H9 (cell line): ENCODE results near the gene BTBD8. TPM values are rescaled to one million over a fixed set of nuclear protein-coding genes. Genes with fewer than 3 reads are reported as not detected.

Source experiments
- DNase-seq: peaks from one replicate; pipeline ENCODE4 v3.0.0-alpha.2; 2017
- H2AFZ ChIP-seq: one replicate; pipeline ENCODE4 v1.6.1; 2013; ENCODE audit warnings: mild to moderate bottlenecking, low read length, control low read depth, moderate library complexity
- H2AK5ac ChIP-seq: 2 replicates; pipeline ENCODE4 v1.6.1; 2013; ENCODE audit warnings: low read length, control low read depth, mixed read lengths; ENCODE audit not compliant: insufficient read length
- H2BK120ac ChIP-seq: one replicate; pipeline ENCODE4 v1.6.1; 2013; ENCODE audit warnings: low read depth, mild to moderate bottlenecking, low read length, control low read depth, inconsistent platforms; ENCODE audit not compliant: poor library complexity, severe bottlenecking
- H2BK12ac ChIP-seq: 2 replicates; pipeline ENCODE4 v1.6.1; 2013; ENCODE audit warnings: low read length, control low read depth, mixed read lengths, low read depth; ENCODE audit not compliant: insufficient read length
- H2BK15ac ChIP-seq: 2 replicates; pipeline ENCODE4 v1.6.1; 2013; ENCODE audit warnings: low read depth, low read length, control low read depth
- H2BK20ac ChIP-seq: one replicate; pipeline ENCODE4 v1.6.1; 2013; ENCODE audit warnings: low read depth, mild to moderate bottlenecking, low read length, control low read depth, inconsistent platforms; ENCODE audit not compliant: poor library complexity, severe bottlenecking
- H2BK5ac ChIP-seq: 2 replicates; pipeline ENCODE4 v1.6.1; 2013; ENCODE audit warnings: low read length, control low read depth, mixed read lengths; ENCODE audit not compliant: insufficient read length
- H3K14ac ChIP-seq: 2 replicates; pipeline ENCODE4 v1.6.1; 2013; ENCODE audit warnings: low read length, control low read depth; ENCODE audit not compliant: insufficient read depth
- H3K18ac ChIP-seq: 2 replicates; pipeline ENCODE4 v1.6.1; 2013; ENCODE audit warnings: low read depth, mild to moderate bottlenecking, mixed read lengths, low read length, control low read depth; ENCODE audit not compliant: insufficient read length
- H3K23ac ChIP-seq: 2 replicates; pipeline ENCODE4 v1.6.1; 2013; ENCODE audit warnings: low read length, control low read depth, mixed read lengths, low read depth; ENCODE audit not compliant: insufficient read length
- H3K23me2 ChIP-seq: 2 replicates; pipeline ENCODE4 v1.6.1; 2013; ENCODE audit warnings: low read depth, mild to moderate bottlenecking, mixed read lengths, low read length, control low read depth; ENCODE audit not compliant: insufficient read length, poor library complexity, severe bottlenecking
- H3K27ac ChIP-seq: 2 replicates; pipeline ENCODE4 v1.5.1; 2013; ENCODE audit warnings: low read length, control low read depth, mixed read lengths, low read depth; ENCODE audit not compliant: insufficient read length
- H3K27me3 ChIP-seq: 2 replicates; pipeline ENCODE4 v1.6.1; 2013; ENCODE audit warnings: low read length, control low read depth, inconsistent platforms; ENCODE audit not compliant: insufficient read depth
- H3K4ac ChIP-seq: 2 replicates; pipeline ENCODE4 v1.6.1; 2013; ENCODE audit warnings: low read depth, mild to moderate bottlenecking, control low read depth, inconsistent platforms, low read length, moderate library complexity
- H3K4me1 ChIP-seq: 2 replicates; pipeline ENCODE4 v1.6.1; 2013; ENCODE audit warnings: low read length, control low read depth, inconsistent platforms; ENCODE audit not compliant: insufficient read depth
- H3K4me2 ChIP-seq: 2 replicates; pipeline ENCODE4 v1.6.1; 2013; ENCODE audit warnings: low read length, control low read depth, mixed read lengths; ENCODE audit not compliant: insufficient read length, insufficient read depth
- H3K56ac ChIP-seq: 2 replicates; pipeline ENCODE4 v1.6.1; 2013; ENCODE audit warnings: low read depth, mild to moderate bottlenecking, mixed read lengths, low read length, control low read depth; ENCODE audit not compliant: insufficient read length
- H3K79me1 ChIP-seq: 2 replicates; pipeline ENCODE4 v1.6.1; 2013; ENCODE audit warnings: low read depth, mild to moderate bottlenecking, moderate library complexity, low read length, control low read depth, inconsistent platforms; ENCODE audit not compliant: insufficient read depth, poor library complexity, severe bottlenecking
- H3K79me2 ChIP-seq: 2 replicates; pipeline ENCODE4 v1.6.1; 2013; ENCODE audit warnings: low read length, control low read depth, inconsistent platforms; ENCODE audit not compliant: insufficient read depth
- H3K9ac ChIP-seq: 2 replicates; pipeline ENCODE4 v1.6.1; 2013; ENCODE audit warnings: low read length, control low read depth, mixed read lengths; ENCODE audit not compliant: insufficient read length; ENCODE audit errors: extremely low read depth
- H3K9me3 ChIP-seq: one replicate; pipeline ENCODE4 v1.6.1; 2013; ENCODE audit warnings: low read depth, low read length, inconsistent platforms; ENCODE audit not compliant: control insufficient read depth
- H3T11ph ChIP-seq: one replicate; pipeline ENCODE4 v1.6.1; 2013; ENCODE audit warnings: mild to moderate bottlenecking, low read length, control low read depth, inconsistent platforms
- H4K20me1 ChIP-seq: one replicate; pipeline ENCODE4 v1.6.1; 2013; ENCODE audit not compliant: control insufficient read depth, insufficient read length, insufficient read depth
- H4K5ac ChIP-seq: 2 replicates; pipeline ENCODE4 v1.6.1; 2013; ENCODE audit warnings: low read depth, mild to moderate bottlenecking, mixed read lengths, low read length, control low read depth; ENCODE audit not compliant: insufficient read length
- H4K8ac ChIP-seq: replicated peaks from 2 replicates; pipeline ENCODE4 v1.6.1; 2013; ENCODE audit warnings: low read length, control low read depth, mixed read lengths, low read depth; ENCODE audit not compliant: insufficient read length
- H4K91ac ChIP-seq: 2 replicates; pipeline ENCODE4 v1.6.1; 2013; ENCODE audit warnings: low read depth, mild to moderate bottlenecking, moderate library complexity, mixed read lengths, low read length, control low read depth; ENCODE audit not compliant: insufficient read length
- H3K27ac Mint-ChIP-seq, 3 experiments: 2 replicates in 2 of 3; 3 replicates in 1 of 3; pipeline ENCODE4 v1.8.0; 2020 to 2021; ENCODE audit warnings: mixed read lengths in 3 of 3, mild to moderate bottlenecking in 1 of 3, moderate library complexity in 1 of 3
- H3K27me3 Mint-ChIP-seq: 2 replicates; pipeline ENCODE4 v1.8.0; 2021; ENCODE audit warnings: low read depth, mild to moderate bottlenecking, moderate library complexity, mixed read lengths
- H3K36me3 Mint-ChIP-seq, 3 experiments: 2 replicates in 2 of 3; 3 replicates in 1 of 3; pipeline ENCODE4 v1.8.0; 2020 to 2021; ENCODE audit warnings: low read depth in 3 of 3, mixed read lengths in 3 of 3; ENCODE audit not compliant: insufficient read depth in 1 of 3
- H3K4me1 Mint-ChIP-seq, 2 experiments: 2 replicates each; pipeline ENCODE4 v1.8.0; 2020; ENCODE audit warnings: mixed read lengths in 2 of 2
- H3K4me3 Mint-ChIP-seq, 2 experiments: 2 replicates in 1 of 2; 3 replicates in 1 of 2; pipeline ENCODE4 v1.8.0; 2020 to 2021; ENCODE audit warnings: mild to moderate bottlenecking in 2 of 2, mixed read lengths in 2 of 2, moderate library complexity in 1 of 2
- H3K9me3 Mint-ChIP-seq, 2 experiments: 2 replicates in 1 of 2; 3 replicates in 1 of 2; pipeline ENCODE4 v1.8.0; 2020; ENCODE audit warnings: mild to moderate bottlenecking in 2 of 2, mixed read lengths in 2 of 2, moderate library complexity in 1 of 2
- WGBS: extraction: QIAGEN DNeasy Blood & Tissue Kit; methylation state at CpG from one replicate; pipeline ENCODE4 v1.1.7; 2013; ENCODE audit warnings: missing lambda C conversion rate, low lambda C conversion rate, mixed read lengths; ENCODE audit not compliant: insufficient read length; ENCODE audit errors: extremely low coverage; 5-methylcytosine and 5-hydroxymethylcytosine counted together
- total RNA-seq: library from RNA; stranded (reverse); gene quantifications from 2 replicates; pipeline ENCODE4 v1.2.1, GENCODE V29; 2021
- TF ChIP-seq, protein P1 (sequence below): fragments of 200-600 bp; sonication (generic); conservative IDR thresholded peaks from 3 replicates; pipeline ENCODE4 v1.8.0; 2021; ENCODE audit warnings: antibody characterized with exemption, mild to moderate bottlenecking

BTBD8 gene
- total RNA-seq, 1 experiment from 2014 or later, result 1.4 TPM

GRCh38 chr1:92045766-92046495 is 34.2 kb upstream of the BTBD8 start:
- no peaks in the 10 kb centered on the region for H3K27me3 Mint-ChIP-seq
- no CpG with 5 or more reads among the region's 2 CpGs for WGBS
- no peak overlapping the region for H3K4ac ChIP-seq
- H3T11ph ChIP-seq, result no peak overlapping the region
- no peak for DNase-seq
- no peaks in the 10 kb centered on the region for H3K79me2 ChIP-seq
- H4K5ac ChIP-seq, result no peak overlapping the region
- H3K27ac Mint-ChIP-seq, result no peak overlapping the region
- H2BK120ac ChIP-seq, result no peak overlapping the region
- TF ChIP-seq, protein P1, sequence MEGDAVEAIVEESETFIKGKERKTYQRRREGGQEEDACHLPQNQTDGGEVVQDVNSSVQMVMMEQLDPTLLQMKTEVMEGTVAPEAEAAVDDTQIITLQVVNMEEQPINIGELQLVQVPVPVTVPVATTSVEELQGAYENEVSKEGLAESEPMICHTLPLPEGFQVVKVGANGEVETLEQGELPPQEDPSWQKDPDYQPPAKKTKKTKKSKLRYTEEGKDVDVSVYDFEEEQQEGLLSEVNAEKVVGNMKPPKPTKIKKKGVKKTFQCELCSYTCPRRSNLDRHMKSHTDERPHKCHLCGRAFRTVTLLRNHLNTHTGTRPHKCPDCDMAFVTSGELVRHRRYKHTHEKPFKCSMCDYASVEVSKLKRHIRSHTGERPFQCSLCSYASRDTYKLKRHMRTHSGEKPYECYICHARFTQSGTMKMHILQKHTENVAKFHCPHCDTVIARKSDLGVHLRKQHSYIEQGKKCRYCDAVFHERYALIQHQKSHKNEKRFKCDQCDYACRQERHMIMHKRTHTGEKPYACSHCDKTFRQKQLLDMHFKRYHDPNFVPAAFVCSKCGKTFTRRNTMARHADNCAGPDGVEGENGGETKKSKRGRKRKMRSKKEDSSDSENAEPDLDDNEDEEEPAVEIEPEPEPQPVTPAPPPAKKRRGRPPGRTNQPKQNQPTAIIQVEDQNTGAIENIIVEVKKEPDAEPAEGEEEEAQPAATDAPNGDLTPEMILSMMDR, result no peak
- no peak overlapping the region for H3K4me3 Mint-ChIP-seq
- no peaks in the 10 kb centered on the region for H3K23me2 ChIP-seq
- H2BK15ac ChIP-seq, result no peak overlapping the region
- H2BK20ac ChIP-seq, result no peak overlapping the region
- H4K20me1 ChIP-seq, result no peaks in the 10 kb centered on the region
- H2BK12ac ChIP-seq, result no peak overlapping the region
- no peak overlapping the region for H3K27ac ChIP-seq
- H4K91ac ChIP-seq, result no peak overlapping the region
- H2AK5ac ChIP-seq, result no peak overlapping the region
- no peak overlapping the region for H3K4me2 ChIP-seq
- H3K23ac ChIP-seq, result no peak overlapping the region
- H3K79me1 ChIP-seq, result no peaks in the 10 kb centered on the region
- H3K4me1 Mint-ChIP-seq, result no peaks in the 10 kb centered on the region
- no peaks in the 10 kb centered on the region for H3K9me3 Mint-ChIP-seq
- no peaks in the 10 kb centered on the region for H3K36me3 Mint-ChIP-seq
- no peak overlapping the region for H2BK5ac ChIP-seq
- H3K14ac ChIP-seq, result no peak overlapping the region
- H3K18ac ChIP-seq, result no peak overlapping the region
- H3K4me1 ChIP-seq, result no peaks in the 10 kb centered on the region
- no peak overlapping the region for H3K56ac ChIP-seq
- no peak overlapping the region for H2AFZ ChIP-seq
- H4K8ac ChIP-seq, result no peak overlapping the region
- no peak overlapping the region for H3K9ac ChIP-seq
- no peaks in the 10 kb centered on the region for H3K9me3 ChIP-seq
- H3K27me3 ChIP-seq, result no peaks in the 10 kb centered on the region
